ENCODE data around the gene YAF2.

The YAF2 gene

DNA sequence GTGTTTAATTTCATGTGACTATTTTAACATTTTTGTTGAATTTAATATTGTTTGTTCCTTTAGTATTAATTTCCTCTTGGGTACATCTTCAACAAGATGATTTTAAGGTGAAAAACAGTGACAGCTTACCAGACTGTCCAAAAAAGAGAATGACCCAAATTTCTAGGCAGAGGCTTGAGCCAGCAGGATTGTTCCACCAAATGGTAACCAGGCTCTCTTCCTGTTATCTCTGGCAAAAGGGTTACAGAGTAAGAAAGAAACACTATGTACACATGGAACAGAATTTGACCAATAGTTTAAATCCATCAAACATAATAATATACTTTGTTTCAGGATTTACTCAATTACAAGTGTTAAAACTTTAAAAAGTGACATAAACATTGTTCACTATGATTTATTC, 39.0 kb downstream of the YAF2 start:
- no peak for DNase-seq (ENCODE audit: low read depth in 1 of 2, low spot score in 1 of 2)
- no peaks in the 10 kb centered on the region for H3K27me3 ChIP-seq (ENCODE audit: insufficient read depth, poor library complexity, severe bottlenecking)
- no peak for TF ChIP-seq POLR2AphosphoS5 (IDR thresholded peaks at IDR 0.05; ENCODE audit: low read depth)
- no peak for TF ChIP-seq SPI1 (IDR thresholded peaks at IDR 0.05; ENCODE audit: borderline replicate concordance, low read depth)
- no peak for TF ChIP-seq GABPA (IDR thresholded peaks at IDR 0.05; ENCODE audit: low read depth)
- no peak for TF ChIP-seq CTCF (IDR thresholded peaks at IDR 0.05; ENCODE audit: insufficient read depth, low read length)
- TF ChIP-seq, protein P1, sequence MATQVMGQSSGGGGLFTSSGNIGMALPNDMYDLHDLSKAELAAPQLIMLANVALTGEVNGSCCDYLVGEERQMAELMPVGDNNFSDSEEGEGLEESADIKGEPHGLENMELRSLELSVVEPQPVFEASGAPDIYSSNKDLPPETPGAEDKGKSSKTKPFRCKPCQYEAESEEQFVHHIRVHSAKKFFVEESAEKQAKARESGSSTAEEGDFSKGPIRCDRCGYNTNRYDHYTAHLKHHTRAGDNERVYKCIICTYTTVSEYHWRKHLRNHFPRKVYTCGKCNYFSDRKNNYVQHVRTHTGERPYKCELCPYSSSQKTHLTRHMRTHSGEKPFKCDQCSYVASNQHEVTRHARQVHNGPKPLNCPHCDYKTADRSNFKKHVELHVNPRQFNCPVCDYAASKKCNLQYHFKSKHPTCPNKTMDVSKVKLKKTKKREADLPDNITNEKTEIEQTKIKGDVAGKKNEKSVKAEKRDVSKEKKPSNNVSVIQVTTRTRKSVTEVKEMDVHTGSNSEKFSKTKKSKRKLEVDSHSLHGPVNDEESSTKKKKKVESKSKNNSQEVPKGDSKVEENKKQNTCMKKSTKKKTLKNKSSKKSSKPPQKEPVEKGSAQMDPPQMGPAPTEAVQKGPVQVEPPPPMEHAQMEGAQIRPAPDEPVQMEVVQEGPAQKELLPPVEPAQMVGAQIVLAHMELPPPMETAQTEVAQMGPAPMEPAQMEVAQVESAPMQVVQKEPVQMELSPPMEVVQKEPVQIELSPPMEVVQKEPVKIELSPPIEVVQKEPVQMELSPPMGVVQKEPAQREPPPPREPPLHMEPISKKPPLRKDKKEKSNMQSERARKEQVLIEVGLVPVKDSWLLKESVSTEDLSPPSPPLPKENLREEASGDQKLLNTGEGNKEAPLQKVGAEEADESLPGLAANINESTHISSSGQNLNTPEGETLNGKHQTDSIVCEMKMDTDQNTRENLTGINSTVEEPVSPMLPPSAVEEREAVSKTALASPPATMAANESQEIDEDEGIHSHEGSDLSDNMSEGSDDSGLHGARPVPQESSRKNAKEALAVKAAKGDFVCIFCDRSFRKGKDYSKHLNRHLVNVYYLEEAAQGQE (IDR thresholded peaks at IDR 0.05; ENCODE audit: insufficient replicate concordance, low read depth) = no peak
- H3K4me3 ChIP-seq (replicated peaks; ENCODE audit: insufficient read depth, low read length) = no peak overlapping the region
- H3K27ac ChIP-seq (replicated peaks) = no peak overlapping the region

GRCh38 chr12:42196723-42197603, 41.1 kb downstream of the YAF2 start:
- Histone ChIP-seq H3K27me3 (ENCODE audit: insufficient read depth, poor library complexity, severe bottlenecking) (no peaks in the 10 kb centered on the region), H3K4me3 (replicated peaks; ENCODE audit: insufficient read depth, low read length) (no peak overlapping the region), H3K27ac (replicated peaks) (no peak overlapping the region)
- DNase-seq (ENCODE audit: low read depth in 1 of 2, low spot score in 1 of 2) = no peak
- TF ChIP-seq POLR2AphosphoS5 (IDR thresholded peaks at IDR 0.05; ENCODE audit: low read depth) = no peak

GRCh38 chr12:42192686-42193085, 45.4 kb downstream of the YAF2 start:
- H3K4me3 ChIP-seq (replicated peaks; ENCODE audit: insufficient read depth, low read length) = no peak overlapping the region
- no peak for TF ChIP-seq POLR2AphosphoS5 (IDR thresholded peaks at IDR 0.05; ENCODE audit: low read depth)
- no peak for TF ChIP-seq GABPA (IDR thresholded peaks at IDR 0.05; ENCODE audit: low read depth)
- TF ChIP-seq CTCF (IDR thresholded peaks at IDR 0.05; ENCODE audit: insufficient read depth, low read length) = no peak
- TF ChIP-seq SPI1 (IDR thresholded peaks at IDR 0.05; ENCODE audit: borderline replicate concordance, low read depth) = no peak
- TF ChIP-seq, protein P1 (IDR thresholded peaks at IDR 0.05; ENCODE audit: insufficient replicate concordance, low read depth) = no peak
- H3K27me3 ChIP-seq (ENCODE audit: insufficient read depth, poor library complexity, severe bottlenecking) = no peaks in the 10 kb centered on the region
- no peak overlapping the region for H3K27ac ChIP-seq (replicated peaks)
- no peak for DNase-seq (ENCODE audit: low read depth in 1 of 2, low spot score in 1 of 2)

DNA sequence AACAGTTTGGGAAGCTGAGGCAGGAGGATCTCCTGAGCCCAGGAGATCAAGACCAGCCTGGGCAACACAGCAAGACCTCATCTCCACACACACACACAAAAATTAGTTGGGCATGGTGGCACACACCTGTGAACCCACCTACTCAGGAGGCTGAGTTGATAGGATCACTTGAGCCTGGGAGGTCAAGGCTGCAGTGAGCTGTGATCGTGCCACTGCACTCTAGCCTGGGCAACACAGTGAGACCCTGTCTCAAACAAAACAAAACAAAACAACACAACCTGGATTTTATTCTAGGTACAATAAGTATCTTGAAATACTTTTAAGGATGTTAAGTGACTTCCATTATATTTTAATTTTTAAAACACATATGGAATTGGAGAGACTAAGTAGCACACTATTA, 45.8 kb downstream of the YAF2 start:
- Histone ChIP-seq H3K27me3 (ENCODE audit: insufficient read depth, poor library complexity, severe bottlenecking) (no peaks in the 10 kb centered on the region), H3K4me3 (replicated peaks; ENCODE audit: insufficient read depth, low read length) (no peak overlapping the region), H3K27ac (replicated peaks) (no peak overlapping the region)
- TF ChIP-seq CTCF (IDR thresholded peaks at IDR 0.05; ENCODE audit: insufficient read depth, low read length) (no peak), POLR2AphosphoS5 (IDR thresholded peaks at IDR 0.05; ENCODE audit: low read depth) (no peak), SPI1 (IDR thresholded peaks at IDR 0.05; ENCODE audit: borderline replicate concordance, low read depth) (no peak), GABPA (IDR thresholded peaks at IDR 0.05; ENCODE audit: low read depth) (no peak)
- TF ChIP-seq, protein P1 (IDR thresholded peaks at IDR 0.05; ENCODE audit: insufficient replicate concordance, low read depth) = no peak
- no peak for DNase-seq (ENCODE audit: low read depth in 1 of 2, low spot score in 1 of 2)

All from HL-60 (cell line).